Measurements from ENCODE around the gene MGAT4C. TPM values are rescaled to one million over a fixed set of nuclear protein-coding genes. Genes with fewer than 3 reads are reported as not detected.

The MGAT4C gene
- total and polyA plus RNA-seq, 12 donors: 0.20 to 12.2 (median 3.6) TPM

DNA sequence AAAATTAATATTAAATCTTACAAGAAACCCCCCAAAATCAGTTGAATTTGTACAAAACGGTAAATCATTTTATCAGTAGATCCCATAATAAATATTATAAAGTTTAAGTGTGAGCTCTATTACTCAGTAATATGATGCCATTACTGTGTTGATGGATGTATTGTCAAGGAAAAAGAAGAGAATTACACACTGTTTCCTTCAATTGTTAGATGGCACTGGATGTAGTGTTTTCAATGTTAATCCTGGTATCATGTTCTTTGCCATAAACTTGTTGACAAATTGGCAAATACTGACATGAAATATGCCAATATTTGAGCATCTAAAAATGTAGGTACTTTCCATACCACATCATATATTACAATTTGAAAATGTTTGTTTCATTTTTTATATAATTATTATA lies 280.5 kb downstream of the MGAT4C start:
- Histone ChIP-seq H3K36me3 (no peaks in the 10 kb centered on the region), H3K4me1 (no peaks in the 10 kb centered on the region), H3K4me3 (no peak overlapping the region), H3K27ac (no peak overlapping the region), H3K9me3 (no peaks in the 10 kb centered on the region), H3K27me3 (no peaks in the 10 kb centered on the region)
- intact Hi-C loops (cut with DNase I): no loop called here
- TF ChIP-seq CTCF (IDR thresholded peaks at IDR 0.05): no peak
- 79 to 91% methylated on average over 1 of the region's 1 CpG for WGBS, 2 donors
- no peak for DNase-seq
- no peak for ATAC-seq

DNA sequence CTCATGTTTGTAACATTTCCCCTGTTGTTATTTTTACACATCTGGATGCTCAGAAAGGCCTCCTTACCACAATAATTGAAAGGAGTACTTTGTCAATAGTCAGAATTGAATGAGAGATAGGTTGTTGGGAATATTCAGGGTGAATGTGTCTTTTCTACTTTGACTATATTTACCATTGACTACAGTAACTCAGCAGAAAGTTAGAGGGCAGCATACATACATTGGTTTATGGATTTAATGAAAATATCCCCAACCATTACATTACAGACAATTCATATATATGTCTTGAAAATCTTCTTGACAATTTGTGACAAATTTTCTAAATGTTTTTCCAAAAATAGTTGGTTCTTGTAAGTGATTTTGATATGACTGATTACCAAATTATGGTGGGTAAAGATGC lies 284.4 kb downstream of the MGAT4C start:
- peak in 1 of 9 donors; percentile 8 for TF ChIP-seq CTCF (IDR thresholded peaks at IDR 0.05)
- Histone ChIP-seq H3K27me3 (no peaks in the 10 kb centered on the region), H3K4me1 (no peaks in the 10 kb centered on the region), H3K27ac (no peak overlapping the region), H3K9me3 (no peaks in the 10 kb centered on the region), H3K4me3 (no peak overlapping the region), H3K36me3 (no peaks in the 10 kb centered on the region)
- no peak for ATAC-seq
- intact Hi-C loops (cut with DNase I): no loop called here
- DNase-seq: no peak

DNA sequence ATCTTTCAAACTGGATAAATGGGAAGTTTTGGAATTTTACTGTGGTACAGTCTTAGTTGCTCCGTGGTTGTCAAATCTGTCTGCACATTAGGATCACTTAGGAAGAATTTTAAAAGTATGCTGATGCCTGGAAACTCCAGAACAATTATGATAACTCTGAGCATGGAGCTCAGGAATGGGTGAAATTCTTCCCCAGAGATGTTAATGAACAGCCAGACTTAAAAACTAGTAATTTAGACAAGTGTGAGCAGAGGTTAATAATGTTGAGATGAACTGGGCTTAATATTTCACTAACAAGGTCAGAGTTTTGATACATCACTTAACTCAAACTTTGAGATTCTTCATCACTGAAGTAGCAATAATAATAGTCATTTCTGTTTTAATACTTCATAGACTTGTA lies 287.6 kb downstream of the MGAT4C start:
- no peak for TF ChIP-seq CTCF (IDR thresholded peaks at IDR 0.05)
- WGBS, 2 donors: 21 to 39% methylated on average over 1 of the region's 1 CpG
- intact Hi-C loops (cut with DNase I): no loop called here
- Histone ChIP-seq H3K9me3 (no peaks in the 10 kb centered on the region), H3K4me3 (no peak overlapping the region), H3K27ac (no peak overlapping the region), H3K27me3 (no peaks in the 10 kb centered on the region), H3K4me1 (no peaks in the 10 kb centered on the region), H3K36me3 (no peaks in the 10 kb centered on the region)
- no peak for ATAC-seq
- no peak for DNase-seq

DNA sequence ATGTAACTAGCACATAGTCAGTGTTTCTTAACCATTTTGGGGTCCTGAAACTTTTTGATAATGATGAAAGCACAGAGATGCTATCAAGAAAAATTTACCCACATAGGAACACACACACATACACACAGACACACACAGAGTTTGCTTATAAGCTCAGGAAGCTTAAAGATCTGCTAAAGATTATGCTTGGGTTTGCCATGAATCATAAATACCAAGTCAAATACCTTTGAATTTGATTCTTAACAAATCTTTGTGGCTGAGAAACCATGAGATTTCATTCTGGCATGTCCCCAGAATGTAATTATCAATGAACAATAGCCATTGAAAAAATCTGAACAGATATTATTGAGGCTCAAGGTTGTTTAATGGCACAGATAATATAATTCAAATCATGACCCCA lies 292.9 kb downstream of the MGAT4C start:
- no peak overlapping the region for H3K27ac ChIP-seq
- H3K27me3 ChIP-seq: no peaks in the 10 kb centered on the region
- H3K36me3 ChIP-seq: no peaks in the 10 kb centered on the region
- ATAC-seq (no peak), DNase-seq (no peak)
- H3K4me1 ChIP-seq: no peaks in the 10 kb centered on the region
- no peak overlapping the region for H3K4me3 ChIP-seq
- H3K9me3 ChIP-seq: no peaks in the 10 kb centered on the region
- intact Hi-C loops (cut with DNase I): no loop called here
- no peak for TF ChIP-seq CTCF (IDR thresholded peaks at IDR 0.05)

DNA sequence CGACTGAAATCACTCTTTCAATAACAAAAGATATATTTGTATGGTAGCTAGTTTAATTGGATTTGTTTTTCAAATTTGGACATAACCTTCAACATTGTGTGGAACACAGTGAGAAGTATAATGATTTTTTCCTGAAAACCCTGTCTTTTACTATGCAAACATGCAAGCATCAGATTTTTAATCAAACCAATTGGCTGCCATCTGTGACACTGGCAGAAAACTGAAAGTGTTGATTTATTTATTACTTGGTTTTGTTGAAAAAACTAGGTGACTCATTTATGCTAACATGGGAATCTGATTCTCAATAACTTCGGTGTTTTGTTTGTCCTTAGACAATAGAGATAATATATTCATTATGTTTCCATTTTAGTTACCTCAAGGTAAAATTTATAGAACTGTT lies 300.1 kb downstream of the MGAT4C start:
- WGBS, 2 donors: 79 to 80% methylated on average over 2 of the region's 2 CpGs
- ATAC-seq (no peak), DNase-seq (no peak)
- intact Hi-C loops (cut with DNase I): no loop called here
- Histone ChIP-seq H3K4me1 (no peaks in the 10 kb centered on the region), H3K27me3 (no peaks in the 10 kb centered on the region), H3K9me3 (no peaks in the 10 kb centered on the region), H3K27ac (no peak overlapping the region), H3K4me3 (no peak overlapping the region), H3K36me3 (no peaks in the 10 kb centered on the region)
- TF ChIP-seq CTCF (IDR thresholded peaks at IDR 0.05): no peak

Data from heart right ventricle (tissue), 16 donors.